Measurements from ENCODE around the gene SRSF10.
A peak's percentile ranks its signal among the peaks of the same experiment; 100 is the strongest.

The SRSF10 gene

DNA sequence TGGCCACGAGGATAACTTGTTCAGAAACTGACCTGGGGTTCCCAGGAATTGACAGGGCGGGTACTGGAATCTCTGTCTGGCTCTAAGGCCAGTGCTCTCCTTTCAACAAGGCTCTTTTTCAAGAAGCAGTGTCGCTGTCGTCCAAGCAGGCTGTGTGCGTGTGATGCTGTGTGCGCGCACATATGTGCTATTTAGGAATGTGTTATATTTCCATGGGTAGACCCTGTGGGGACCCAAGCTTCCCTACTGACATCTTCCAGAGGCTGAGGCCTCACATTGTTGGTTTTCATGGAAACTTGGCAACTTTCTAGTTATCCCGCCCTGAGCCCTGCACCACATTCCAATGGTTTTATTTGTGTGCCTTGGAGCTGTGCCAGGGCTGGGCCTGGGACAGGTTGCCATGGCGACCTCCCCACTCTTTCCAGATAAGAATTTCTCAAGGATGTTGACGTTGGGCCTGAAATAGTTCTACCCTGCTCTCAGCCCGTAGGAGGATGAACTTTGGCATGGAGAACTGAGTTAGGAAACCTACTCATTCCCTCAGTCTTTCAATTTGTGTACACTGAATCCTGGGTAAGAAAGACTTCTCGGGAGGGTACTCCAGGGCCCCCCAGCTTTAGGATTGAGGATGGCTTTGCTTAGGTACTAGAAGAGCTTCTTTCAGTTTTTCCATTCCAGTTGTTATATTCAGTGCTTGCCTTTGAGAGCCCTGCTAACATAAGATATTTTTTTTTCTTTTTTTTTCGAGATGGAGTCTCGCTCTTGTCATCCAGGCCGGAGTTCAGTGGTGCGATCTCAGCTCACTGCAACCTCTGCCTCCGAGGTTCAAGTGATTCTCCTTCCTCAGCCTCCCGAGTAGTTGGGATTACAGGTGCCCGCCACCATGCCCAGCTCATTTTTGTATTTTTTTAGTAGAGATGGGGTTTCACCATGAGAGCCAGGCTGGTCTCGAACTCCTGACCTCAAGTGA is 38.8 kb upstream of the SRSF10 start:
- Histone ChIP-seq H3K27ac (ENCODE audit: extremely low read depth, low read depth, low read length) (peak overlapping the region; percentile 61), H3K4me3 (ENCODE audit: low read depth, low read length) (no peak overlapping the region), H3K36me3 (ENCODE audit: control insufficient read depth in 2 of 2, insufficient read depth in 1 of 2, low read length in 2 of 2) (no peaks in the 10 kb centered on the region), H3K9me3 (ENCODE audit: control insufficient read depth, insufficient read depth, low read depth, low read length) (no peaks in the 10 kb centered on the region), H3K4me1 (ENCODE audit: control insufficient read depth, insufficient read depth, low read length) (peaks cover 12% of the 10 kb centered on the region)
- ChIA-PET CTCF (interaction anchor here (0.6 to 1.4 kb wide), 6 partner anchors 9 to 1799 kb away, joined by 3 to 6 read pairs (median 4); no protein-coding TSS in a partner anchor), POLR2A (interaction anchor here (0.6 to 2.0 kb wide), 8 partner anchors 9 to 80 kb away, joined by 3 to 11 read pairs (median 3); partner anchors contain the start of gene SRSF10)
- TF ChIP-seq ZNF600 (tag by site-specific recombination; IDR thresholded peaks at IDR 0.05) (peak; percentile 44; the same call in 1 of the 2 replicates), ZNF341 (tag by site-specific recombination; IDR thresholded peaks at IDR 0.05; ENCODE audit: low read depth) (peak; percentile 52; the same call in 1 of the 2 replicates), ZNF335 (tag by site-specific recombination; conservative IDR thresholded peaks at IDR 0.05) (peak; percentile 66), KLF8 (tag by site-specific recombination; IDR thresholded peaks at IDR 0.05) (no peak), ZNF416 (tag by site-specific recombination; IDR thresholded peaks at IDR 0.05) (no peak), ZNF610 (tag by site-specific recombination; IDR thresholded peaks at IDR 0.05; ENCODE audit: borderline replicate concordance) (no peak), ZNF473 (tag by site-specific recombination; IDR thresholded peaks at IDR 0.05) (no peak), ZSCAN4 (tag by site-specific recombination; IDR thresholded peaks at IDR 0.05) (peak; percentile 41; the same call in 1 of the 2 replicates), ZNF2 (tag by site-specific recombination; IDR thresholded peaks at IDR 0.05) (peak; percentile 48; the same call in 1 of the 2 replicates), WT1 (tag by site-specific recombination; IDR thresholded peaks at IDR 0.05) (0 out of 2 replicates have a peak, but pooled peaks have one; percentile 29), ZNF366 (tag by site-specific recombination; conservative IDR thresholded peaks at IDR 0.05) (peak; percentile 85), ZBTB8A (tag by site-specific recombination; IDR thresholded peaks at IDR 0.05) (peak; percentile 35; the same call in 1 of the 2 replicates), BCL6B (tag by site-specific recombination; IDR thresholded peaks at IDR 0.05) (peak; percentile 95), ZNF660 (tag by site-specific recombination; IDR thresholded peaks at IDR 0.05) (peak; percentile 67; the same call in 1 of the 2 replicates), ZBTB44 (tag by site-specific recombination; IDR thresholded peaks at IDR 0.05) (peak; percentile 81), ZNF629 (tag by site-specific recombination; IDR thresholded peaks at IDR 0.05) (peak; percentile 74), ZNF791 (tag by site-specific recombination; IDR thresholded peaks at IDR 0.05) (no peak), ZIC2 (tag by site-specific recombination; IDR thresholded peaks at IDR 0.05) (peak; percentile 77), ZNF214 (tag by site-specific recombination; IDR thresholded peaks at IDR 0.05; ENCODE audit: borderline replicate concordance) (no peak), IKZF3 (tag by site-specific recombination; IDR thresholded peaks at IDR 0.05) (peak; percentile 92), TRIM28 (IDR thresholded peaks at IDR 0.05; ENCODE audit: borderline replicate concordance, low read length) (peak; percentile 92), ZNF280C (tag by site-specific recombination; IDR thresholded peaks at IDR 0.05) (no peak), HOXD13 (CRISPR knock-in tag; IDR thresholded peaks at IDR 0.05; ENCODE audit: borderline replicate concordance) (peak; percentile 85), KLF7 (tag by site-specific recombination; IDR thresholded peaks at IDR 0.05; ENCODE audit: borderline replicate concordance) (no peak), ZNF302 (tag by site-specific recombination; IDR thresholded peaks at IDR 0.05; ENCODE audit: low read depth) (no peak), ZBTB21 (tag by site-specific recombination; IDR thresholded peaks at IDR 0.05) (0 out of 2 replicates have a peak, but pooled peaks have one; percentile 19), ZNF561 (tag by site-specific recombination; IDR thresholded peaks at IDR 0.05; ENCODE audit: borderline replicate concordance) (peak; percentile 20; the same call in 1 of the 2 replicates), ZBTB17 (tag by site-specific recombination; IDR thresholded peaks at IDR 0.05) (peak; percentile 54; the same call in 1 of the 2 replicates), ZXDB (tag by site-specific recombination; IDR thresholded peaks at IDR 0.05) (peak; percentile 86), FEZF1 (tag by site-specific recombination; IDR thresholded peaks at IDR 0.05) (0 out of 2 replicates have a peak, but pooled peaks have one; percentile 19), ZBTB1 (tag by site-specific recombination; IDR thresholded peaks at IDR 0.05) (no peak), ZNF843 (tag by site-specific recombination; IDR thresholded peaks at IDR 0.05) (peak; percentile 58)
